GM19324 (cell line): Measurements from ENCODE around the gene DBI.
"Not testable (repeated sequence)": the region's sequence is repeated elsewhere in the genome, so short reads cannot be mapped to it uniquely, and the experiment has no call there.

Experiments
- ATAC-seq: cut with Tn5 transposase; IDR thresholded peaks from one replicate; pipeline ENCODE4 v1.9.1; 2021; ENCODE audit warnings: mild to moderate bottlenecking, moderate library complexity; ENCODE audit not compliant: unreplicated experiment, low FRiP score

Gene DBI

GRCh38 chr2:119364798-119365197 is 2.0 kb upstream of the DBI start:
- ATAC-seq: no peak

- ATAC-seq: no peak
These were observed 1.3 kb upstream of the DBI start for GRCh38 chr2:119365436-119365835.

- peak; percentile 3 for ATAC-seq
These were observed 572 bp upstream of the DBI start for GRCh38 chr2:119366161-119366648.

GRCh38 chr2:119367472-119368099 is 809 bp downstream of the DBI start:
- ATAC-seq: peak; percentile 36

GRCh38 chr2:119369845-119370244 is 3.1 kb downstream of the DBI start:
- ATAC-seq: no peak

- ATAC-seq: no peak
These were observed 4.3 kb downstream of the DBI start for GRCh38 chr2:119371111-119371510.

GRCh38 chr2:119372778-119373568 is 6.2 kb downstream of the DBI start:
- ATAC-seq: no peak

- ATAC-seq: not testable (repeated sequence)
These were observed 7.3 kb downstream of the DBI start for GRCh38 chr2:119373907-119374745.

- not testable (repeated sequence) for ATAC-seq
These were observed 9.6 kb downstream of the DBI start for GRCh38 chr2:119376406-119376805.

- ATAC-seq: no peak
These were observed 10.0 kb downstream of the DBI start for GRCh38 chr2:119376810-119377209.

GRCh38 chr2:119377294-119377992 is 10.7 kb downstream of the DBI start:
- ATAC-seq: no peak

GRCh38 chr2:119377993-119378345 is 11.2 kb downstream of the DBI start:
- no peak for ATAC-seq

- no peak for ATAC-seq
These were observed 11.8 kb downstream of the DBI start for GRCh38 chr2:119378566-119378965.

- ATAC-seq: no peak
These were observed 16.8 kb downstream of the DBI start for GRCh38 chr2:119383410-119384140.

- ATAC-seq: no peak
These were observed 18.2 kb downstream of the DBI start for GRCh38 chr2:119384971-119385370.

- ATAC-seq: no peak
These were observed 18.7 kb downstream of the DBI start for GRCh38 chr2:119385466-119385865.

- ATAC-seq: peak; percentile 66
These were observed 20.8 kb downstream of the DBI start for GRCh38 chr2:119387381-119388129.

GRCh38 chr2:119389615-119390306 is 23.0 kb downstream of the DBI start:
- ATAC-seq: no peak
